Body of pancreas (tissue), 4 donors: ENCODE measurements around the gene AOAH. TPM values are rescaled to one million over a fixed set of nuclear protein-coding genes. Genes with fewer than 3 reads are reported as not detected.
A peak's percentile ranks its signal among the peaks of the same experiment; 100 is the strongest.

ENCODE experiments used
- ATAC-seq: fragments of 150-250 bp; one replicate; pipeline ENCODE4 v1.9.1; 2016
- DNase-seq, 4 donors: peaks; one replicate each; pipeline ENCODE4 v3.0.0-alpha.2; 2019
- H3K27ac ChIP-seq, 4 donors: fragments of 200-600 bp; sonication (generic); 1 replicate in 3 of 4; 2 replicates in 1 of 4; pipeline versions ENCODE4 v1.5.1 to v1.6.1; 2016 to 2019; ENCODE audit warnings: mild to moderate bottlenecking in 1 of 4, mixed read lengths in 1 of 4, moderate library complexity in 1 of 4
- H3K27me3 ChIP-seq, 2 donors: fragments of 200-600 bp; sonication (generic); one replicate each; pipeline ENCODE4 v1.6.0; 2016; ENCODE audit warnings: mild to moderate bottlenecking in 1 of 2
- H3K36me3 ChIP-seq, 2 donors: fragments of 200-600 bp; sonication (generic); replicated peaks in 1 of 2; 2 replicates each; pipeline ENCODE4 v1.5.1; 2016; ENCODE audit warnings: low read depth in 2 of 2; ENCODE audit not compliant: insufficient read depth in 1 of 2
- H3K4me1 ChIP-seq: fragments of 200-600 bp; sonication (generic); one replicate; pipeline ENCODE4 v1.6.0; 2016
- H3K4me3 ChIP-seq, 2 donors: fragments of 200-600 bp; sonication (generic); 1 replicate in 1 of 2; 2 replicates in 1 of 2; pipeline ENCODE4 v1.5.1; 2016 to 2019
- H3K9me3 ChIP-seq, 3 donors: fragments of 200-600 bp; sonication (generic); 1 replicate in 2 of 3; 2 replicates in 1 of 3; pipeline ENCODE4 v1.5.1; 2016
- CTCF ChIP-seq, 7 experiments: fragments of 450-650 bp in 4 of 7; fragments of 200-600 bp in 3 of 7; sonication (generic) in 3 of 7; IDR thresholded peaks; one replicate each; pipeline ENCODE4 v1.5.1; 2016 to 2019; ENCODE audit warnings: antibody characterized with exemption in 7 of 7
- POLR2A ChIP-seq, 3 donors: fragments of 450-650 bp; IDR thresholded peaks; one replicate each; pipeline ENCODE4 v1.6.1; 2016; ENCODE audit warnings: antibody characterized with exemption in 3 of 3, mild to moderate bottlenecking in 2 of 3
- WGBS, 2 donors: methylation state at CpG; one replicate each; pipeline ENCODE4 v1.1.5; 2017; 5-methylcytosine and 5-hydroxymethylcytosine counted together
- intact Hi-C: fragments of 100-400 bp; cut with DNase I; formaldehyde crosslinking; loops from one replicate; pipeline ENCODE4 v1.15.1; 2023
- total RNA-seq, 2 donors: library from RNA; depleted of rRNA; stranded (reverse); fragments of >200 nt; gene quantifications; one replicate each; pipeline ENCODE4 v1.1.0, GENCODE V29; 2016

The AOAH gene
- total RNA-seq, 2 donors from 2014 or later, result 4.9 to 6.2 TPM

- H3K36me3 ChIP-seq, result no peaks in the 10 kb centered on the region
- ATAC-seq (no peak), DNase-seq (no peak)
- H3K27me3 ChIP-seq, result no peaks in the 10 kb centered on the region
- intact Hi-C loops, result no loop called here
- TF ChIP-seq CTCF (IDR thresholded peaks at IDR 0.05) (no peak), POLR2A (IDR thresholded peaks at IDR 0.05) (no peak)
- no peak overlapping the region for H3K27ac ChIP-seq
- no peak overlapping the region for H3K4me3 ChIP-seq
- H3K9me3 ChIP-seq, result no peaks in the 10 kb centered on the region
- peaks cover 11% of the 10 kb centered on the region for H3K4me1 ChIP-seq
- 78 to 92% methylated on average over 3 of the region's 3 CpGs for WGBS, 2 donors
Measured at GRCh38 chr7:36741866-36742265, 17.6 kb upstream of the AOAH start.

- 81 to 93% methylated on average over 3 of the region's 3 CpGs for WGBS, 2 donors
- no peak for TF ChIP-seq POLR2A (IDR thresholded peaks at IDR 0.05)
- TF ChIP-seq CTCF (IDR thresholded peaks at IDR 0.05), result no peak
- no peaks in the 10 kb centered on the region for H3K36me3 ChIP-seq
- ATAC-seq (no peak), DNase-seq (no peak)
- H3K27me3 ChIP-seq, result no peaks in the 10 kb centered on the region
- no peaks in the 10 kb centered on the region for H3K4me1 ChIP-seq
- intact Hi-C loops, result no loop called here
- H3K9me3 ChIP-seq, result no peaks in the 10 kb centered on the region
- no peak overlapping the region for H3K27ac ChIP-seq
- H3K4me3 ChIP-seq, result no peak overlapping the region
Measured at GRCh38 chr7:36739351-36739750, 15.1 kb upstream of the AOAH start.

GRCh38 chr7:36736899-36737211 lies 12.6 kb upstream of the AOAH start:
- Histone ChIP-seq H3K4me3 (no peak overlapping the region), H3K4me1 (no peaks in the 10 kb centered on the region), H3K27me3 (no peaks in the 10 kb centered on the region), H3K27ac (peak overlapping the region in 1 of 4 donors; percentile 67), H3K36me3 (no peaks in the 10 kb centered on the region), H3K9me3 (no peaks in the 10 kb centered on the region)
- TF ChIP-seq CTCF (IDR thresholded peaks at IDR 0.05), result no peak
- peak in 1 of 3 donors; percentile 31 for TF ChIP-seq POLR2A (IDR thresholded peaks at IDR 0.05)
- ATAC-seq, result no peak
- intact Hi-C loops, result no loop called here
- 67 to 97% methylated on average over 6 of the region's 6 CpGs for WGBS, 2 donors
- no peak for DNase-seq

GRCh38 chr7:36736090-36736898 lies 12.0 kb upstream of the AOAH start:
- no peak for DNase-seq
- Histone ChIP-seq H3K4me3 (no peak overlapping the region), H3K27me3 (no peaks in the 10 kb centered on the region), H3K36me3 (no peaks in the 10 kb centered on the region), H3K4me1 (no peaks in the 10 kb centered on the region), H3K9me3 (no peaks in the 10 kb centered on the region), H3K27ac (no peak overlapping the region)
- no peak for ATAC-seq
- intact Hi-C loops, result no loop called here
- WGBS, 2 donors, result 84 to 88% methylated on average over 4 of the region's 4 CpGs
- TF ChIP-seq CTCF (IDR thresholded peaks at IDR 0.05) (no peak), POLR2A (IDR thresholded peaks at IDR 0.05) (no peak)

- no peak for DNase-seq
- intact Hi-C loops, result no loop called here
- no peak overlapping the region for H3K4me3 ChIP-seq
- H3K36me3 ChIP-seq, result no peaks in the 10 kb centered on the region
- WGBS, 2 donors, result 72 to 78% methylated on average over 2 of the region's 2 CpGs
- no peaks in the 10 kb centered on the region for H3K4me1 ChIP-seq
- no peaks in the 10 kb centered on the region for H3K9me3 ChIP-seq
- H3K27ac ChIP-seq, result no peak overlapping the region
- ATAC-seq, result no peak
- no peaks in the 10 kb centered on the region for H3K27me3 ChIP-seq
- TF ChIP-seq POLR2A (IDR thresholded peaks at IDR 0.05), result no peak
- TF ChIP-seq CTCF (IDR thresholded peaks at IDR 0.05), result no peak
Measured at GRCh38 chr7:36735172-36735571, 10.9 kb upstream of the AOAH start.
